GM21717 (cell line): Measurements from ENCODE around the gene MORC1.
A peak's percentile ranks its signal among the peaks of the same experiment; 100 is the strongest.

ENCODE experiments used
- ATAC-seq: cut with Tn5 transposase; IDR thresholded peaks from one replicate; pipeline ENCODE4 v1.9.1; 2021; ENCODE audit warnings: mild to moderate bottlenecking, moderate library complexity; ENCODE audit not compliant: unreplicated experiment

The MORC1 gene

GRCh38 chr3:108947855-108948254 is 170.1 kb downstream of the MORC1 start:
- ATAC-seq: no peak

GRCh38 chr3:108946292-108947285 is 171.3 kb downstream of the MORC1 start:
- no peak for ATAC-seq

GRCh38 chr3:108940568-108941263 is 177.2 kb downstream of the MORC1 start:
- ATAC-seq: no peak

- no peak for ATAC-seq
Observed at GRCh38 chr3:108940166-108940565, 177.8 kb downstream of the MORC1 start.

GRCh38 chr3:108936924-108937689 is 180.8 kb downstream of the MORC1 start:
- ATAC-seq: no peak

GRCh38 chr3:108931035-108931434 is 186.9 kb downstream of the MORC1 start:
- no peak for ATAC-seq

- no peak for ATAC-seq
Observed at GRCh38 chr3:108918866-108919265, 199.1 kb downstream of the MORC1 start.

GRCh38 chr3:108914774-108915641 is 202.9 kb downstream of the MORC1 start:
- ATAC-seq: peak; percentile 94

GRCh38 chr3:108909799-108910198 is 208.1 kb downstream of the MORC1 start:
- no peak for ATAC-seq
